PC-3 (cell line): Measurements from ENCODE around the gene RCBTB2. TPM values are rescaled to one million over a fixed set of nuclear protein-coding genes. Genes with fewer than 3 reads are reported as not detected.

Experiments
- ATAC-seq: fragments of 200-7000 bp; cut with Tn5 transposase; 2 replicates; pipeline ENCODE4 v1.9.1; 2020; ENCODE audit warnings: mild to moderate bottlenecking, moderate library complexity
- BruUV-seq: library from RNA; stranded (reverse); fragments of 400-500 nt; replicated peaks from 2 replicates; lab custom pipeline; 2021; lab: Mats Ljungman, UMichigan
- CTCF ChIA-PET: fragments of 300-600 bp; sonication (Branson Sonifier 250); formaldehyde crosslinking; loops from one replicate; lab custom pipeline; 2022; ENCODE audit warnings: antibody characterized with exemption; lab: Charles Lee
- POLR2A ChIA-PET: fragments of 300-600 bp; sonication (Branson Sonifier 250); formaldehyde crosslinking; loops from one replicate; lab custom pipeline; 2022; ENCODE audit warnings: antibody characterized with exemption; ENCODE audit not compliant: unreplicated experiment; lab: Charles Lee
- DNase-seq: peaks from one replicate; pipeline ENCODE4 v3.0.0-alpha.2; 2015
- H2AFZ ChIP-seq: fragments of 300-600 bp; sonication (generic); 2 replicates; pipeline ENCODE4 v1.6.0; 2016; ENCODE audit warnings: antibody characterized with exemption, low read length
- H3F3A ChIP-seq: fragments of 300-600 bp; sonication (generic); one replicate; pipeline ENCODE4 v1.6.0; 2017; ENCODE audit warnings: antibody characterized with exemption, low read length, control low read depth, mild to moderate bottlenecking; ENCODE audit not compliant: unreplicated experiment
- H3K27ac ChIP-seq: fragments of 300-600 bp; sonication (generic); 2 replicates; pipeline ENCODE4 v1.5.1; 2016; ENCODE audit warnings: mild to moderate bottlenecking, low read length
- H3K27me3 ChIP-seq: fragments of 300-600 bp; sonication (generic); 2 replicates; pipeline ENCODE4 v1.6.1; 2016; ENCODE audit warnings: low read length, mixed read lengths
- H3K36me3 ChIP-seq: fragments of 300-600 bp; sonication (generic); 2 replicates; pipeline ENCODE4 v1.6.1; 2016; ENCODE audit warnings: low read depth, mixed run types, low read length, mixed read lengths
- H3K4me1 ChIP-seq: fragments of 300-600 bp; sonication (generic); 2 replicates; pipeline ENCODE4 v1.5.1; 2016; ENCODE audit warnings: low read length; ENCODE audit not compliant: insufficient read depth
- H3K4me2 ChIP-seq: fragments of 300-600 bp; sonication (generic); 2 replicates; pipeline ENCODE4 v1.6.0; 2016; ENCODE audit warnings: low read length
- H3K4me3 ChIP-seq: fragments of 300-600 bp; sonication (generic); 2 replicates; pipeline ENCODE4 v1.5.1; 2016; ENCODE audit warnings: mild to moderate bottlenecking, low read length, mixed read lengths
- H3K79me2 ChIP-seq: fragments of 300-600 bp; sonication (generic); 2 replicates; pipeline ENCODE4 v1.6.1; 2017; ENCODE audit warnings: low read length, mixed read lengths
- H3K9ac ChIP-seq: fragments of 300-600 bp; sonication (generic); 2 replicates; pipeline ENCODE4 v1.6.0; 2016; ENCODE audit warnings: mild to moderate bottlenecking, low read length
- H3K9me2 ChIP-seq: fragments of 300-600 bp; sonication (generic); replicated peaks from 2 replicates; pipeline ENCODE4 v1.6.1; 2016; ENCODE audit warnings: mixed run types, low read length, mixed read lengths
- H3K9me3 ChIP-seq: fragments of 300-600 bp; sonication (generic); 2 replicates; pipeline ENCODE4 v1.6.1; 2016; ENCODE audit warnings: low read length, mixed read lengths
- H4K20me1 ChIP-seq: fragments of 300-600 bp; sonication (generic); 2 replicates; pipeline ENCODE4 v1.6.1; 2016; ENCODE audit warnings: low read length, mixed read lengths
- EZH2 ChIP-seq: fragments of 300-600 bp; sonication (generic); IDR thresholded peaks from one replicate; pipeline ENCODE4 v1.6.1; 2017; ENCODE audit warnings: antibody characterized with exemption, mild to moderate bottlenecking, low read length; ENCODE audit not compliant: unreplicated experiment
- EZH2phosphoT487 ChIP-seq: fragments of 300-600 bp; sonication (generic); IDR thresholded peaks from 2 replicates; pipeline ENCODE4 v1.6.1; 2018; ENCODE audit warnings: mild to moderate bottlenecking, antibody characterized with exemption, low read length, borderline replicate concordance
- intact Hi-C: fragments of 100-400 bp; cut with micrococcal nuclease; formaldehyde crosslinking; loops from 2 replicates; pipeline ENCODE4 v1.9.0; 2023
- total RNA-seq: library from RNA; depleted of rRNA; stranded (reverse); fragments of >200 nt; gene quantifications from 2 replicates; pipeline ENCODE4 v1.2.3, GENCODE V29; 2014
- TF ChIP-seq, protein P1 (sequence below): fragments of 300-600 bp; sonication (generic); conservative IDR thresholded peaks from 2 replicates; pipeline ENCODE4 v1.5.1; 2017; ENCODE audit warnings: antibody characterized with exemption, low read depth, mild to moderate bottlenecking, low read length

Gene RCBTB2
- total RNA-seq, 1 experiment from 2014 or later, result 2.5 TPM

DNA sequence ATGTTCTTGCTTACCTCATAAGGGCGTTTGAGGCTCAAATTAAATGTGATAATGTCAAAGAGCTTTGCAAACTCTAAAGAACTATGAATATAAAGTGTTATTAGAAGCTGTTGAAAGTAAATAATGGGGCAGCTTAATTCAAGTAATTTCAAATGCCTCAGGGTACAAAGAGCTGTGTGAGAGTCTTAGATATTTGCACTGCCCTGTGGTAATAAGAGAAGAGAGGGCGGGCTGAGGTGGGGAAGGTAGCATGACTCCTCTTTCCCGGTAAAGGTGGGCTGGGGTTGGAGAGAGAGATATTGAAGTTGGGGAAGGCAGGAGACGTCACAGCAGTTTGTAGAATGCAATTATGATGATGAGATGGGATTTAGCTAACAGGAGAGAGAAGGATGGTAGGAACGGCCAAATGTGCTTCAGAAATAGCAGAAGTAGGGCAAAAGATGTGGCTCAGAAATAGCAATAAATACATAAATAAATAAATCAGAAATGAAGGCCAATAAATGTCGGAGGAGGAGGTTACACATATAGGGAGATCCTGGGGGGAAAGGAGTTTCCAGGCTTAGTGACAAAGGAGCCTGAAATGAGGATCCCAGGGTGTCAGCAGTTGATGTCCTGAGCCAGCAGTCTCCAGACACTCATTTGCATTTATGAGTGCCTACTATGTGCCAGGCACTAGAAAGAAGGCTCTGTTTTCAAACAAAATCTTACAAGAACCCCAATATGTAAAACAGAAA, 35.7 kb upstream of the RCBTB2 start:
- Histone ChIP-seq H3K9me2 (no peaks in the 10 kb centered on the region), H3K4me3 (no peak overlapping the region), H3K27ac (no peak overlapping the region), H3K36me3 (no peaks in the 10 kb centered on the region), H3K9ac (no peak overlapping the region), H4K20me1 (no peaks in the 10 kb centered on the region), H2AFZ (no peak overlapping the region), H3K27me3 (no peaks in the 10 kb centered on the region), H3F3A (no peaks in the 10 kb centered on the region), H3K4me1 (0 out of 2 replicates have a peak, but pooled peaks cover 5% of the 10 kb centered on the region), H3K4me2 (no peak overlapping the region), H3K9me3 (no peaks in the 10 kb centered on the region), H3K79me2 (no peaks in the 10 kb centered on the region)
- TF ChIP-seq EZH2phosphoT487, result no peak
- TF ChIP-seq, protein P1, sequence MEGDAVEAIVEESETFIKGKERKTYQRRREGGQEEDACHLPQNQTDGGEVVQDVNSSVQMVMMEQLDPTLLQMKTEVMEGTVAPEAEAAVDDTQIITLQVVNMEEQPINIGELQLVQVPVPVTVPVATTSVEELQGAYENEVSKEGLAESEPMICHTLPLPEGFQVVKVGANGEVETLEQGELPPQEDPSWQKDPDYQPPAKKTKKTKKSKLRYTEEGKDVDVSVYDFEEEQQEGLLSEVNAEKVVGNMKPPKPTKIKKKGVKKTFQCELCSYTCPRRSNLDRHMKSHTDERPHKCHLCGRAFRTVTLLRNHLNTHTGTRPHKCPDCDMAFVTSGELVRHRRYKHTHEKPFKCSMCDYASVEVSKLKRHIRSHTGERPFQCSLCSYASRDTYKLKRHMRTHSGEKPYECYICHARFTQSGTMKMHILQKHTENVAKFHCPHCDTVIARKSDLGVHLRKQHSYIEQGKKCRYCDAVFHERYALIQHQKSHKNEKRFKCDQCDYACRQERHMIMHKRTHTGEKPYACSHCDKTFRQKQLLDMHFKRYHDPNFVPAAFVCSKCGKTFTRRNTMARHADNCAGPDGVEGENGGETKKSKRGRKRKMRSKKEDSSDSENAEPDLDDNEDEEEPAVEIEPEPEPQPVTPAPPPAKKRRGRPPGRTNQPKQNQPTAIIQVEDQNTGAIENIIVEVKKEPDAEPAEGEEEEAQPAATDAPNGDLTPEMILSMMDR, result no peak
- TF ChIP-seq EZH2, result no peak
- BruUV-seq, result no TSS peak
- ChIA-PET POLR2A (no interaction called here), CTCF (no interaction called here)
- intact Hi-C loops, result no loop called here
- DNase-seq (no peak), ATAC-seq (no peak)

DNA sequence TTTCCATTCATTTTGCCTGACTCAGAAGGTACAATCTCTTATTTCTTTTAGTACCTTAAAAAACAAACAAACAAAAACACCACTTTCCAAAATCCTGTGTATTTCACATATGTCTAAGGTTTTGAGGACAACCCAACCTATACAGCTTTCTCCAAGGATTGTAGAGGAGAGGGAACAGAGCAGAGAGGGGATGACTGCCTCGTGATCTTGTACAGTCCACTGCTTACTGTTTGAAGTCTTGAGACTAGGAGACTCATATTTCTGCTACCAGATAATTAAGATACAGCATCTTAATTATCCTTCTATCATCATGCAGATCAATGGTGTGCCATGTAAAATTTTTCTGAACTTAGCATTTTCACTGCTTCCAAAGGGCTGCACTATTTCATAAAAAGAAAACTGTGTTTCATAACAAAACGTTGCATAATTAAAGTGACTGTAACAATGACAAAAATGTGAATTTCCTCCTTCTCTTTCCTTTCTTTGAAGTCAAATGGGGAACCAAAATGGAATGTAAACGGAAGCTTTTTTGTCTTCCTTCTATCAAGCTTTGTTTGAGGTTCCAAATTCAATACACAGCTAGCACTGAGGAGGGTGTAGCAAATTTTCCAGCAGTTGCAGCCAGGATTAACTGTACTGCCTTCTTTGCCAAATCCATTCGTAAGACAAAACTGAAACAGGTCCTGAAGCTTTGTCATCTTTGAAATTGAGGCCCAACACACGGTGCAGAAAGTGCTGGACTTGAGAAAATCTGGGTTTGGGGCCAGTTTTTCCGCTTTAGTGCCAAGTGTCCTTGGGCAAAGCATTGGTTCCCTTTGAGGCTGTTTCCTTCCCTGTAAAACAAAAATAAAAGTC, 34.9 kb upstream of the RCBTB2 start:
- no TSS peak for BruUV-seq
- POLR2A ChIA-PET, result no interaction called here
- Histone ChIP-seq H3F3A (no peaks in the 10 kb centered on the region), H3K9ac (no peak overlapping the region), H3K9me2 (no peaks in the 10 kb centered on the region), H2AFZ (no peak overlapping the region), H3K4me3 (no peak overlapping the region), H4K20me1 (no peaks in the 10 kb centered on the region), H3K4me2 (no peak overlapping the region), H3K79me2 (no peaks in the 10 kb centered on the region), H3K27me3 (no peaks in the 10 kb centered on the region), H3K27ac (no peak overlapping the region), H3K36me3 (no peaks in the 10 kb centered on the region), H3K4me1 (peaks cover 7% of the 10 kb centered on the region), H3K9me3 (no peaks in the 10 kb centered on the region)
- CTCF ChIA-PET, result no interaction called here
- ATAC-seq (no peak), DNase-seq (no peak)
- intact Hi-C loops, result no loop called here
- TF ChIP-seq EZH2phosphoT487 (no peak), EZH2 (no peak)
- TF ChIP-seq, protein P1, result no peak
